CD14-positive monocyte (primary cell): ENCODE results near the gene CELF5. TPM values are rescaled to one million over a fixed set of nuclear protein-coding genes. Genes with fewer than 3 reads are reported as not detected.

ENCODE experiments used
- DNase-seq, 3 donors: peaks; one replicate each; pipeline ENCODE4 v3.0.0-alpha.2; 2011 to 2022
- H2AFZ ChIP-seq: 2 replicates; pipeline ENCODE4 v1.6.0; 2012; ENCODE audit warnings: mild to moderate bottlenecking, low read depth, low read length, inconsistent platforms; ENCODE audit not compliant: insufficient read depth, poor library complexity, severe bottlenecking
- H3K27ac ChIP-seq, 2 donors: 1 replicate in 1 of 2; 2 replicates in 1 of 2; pipeline ENCODE4 v1.5.1; 2012 to 2013; ENCODE audit warnings: low read length in 2 of 2, control low read depth in 1 of 2, inconsistent platforms in 1 of 2, low read depth in 1 of 2, mild to moderate bottlenecking in 1 of 2
- H3K27me3 ChIP-seq, 2 donors: one replicate each; pipeline versions ENCODE4 v1.6.0 to v1.6.1; 2011 to 2013; ENCODE audit warnings: low read length in 2 of 2; ENCODE audit not compliant: control insufficient read depth in 2 of 2, insufficient read depth in 2 of 2
- H3K36me3 ChIP-seq, 2 donors: replicated peaks in 1 of 2; 1 replicate in 1 of 2; 2 replicates in 1 of 2; pipeline versions ENCODE4 v1.5.1 to v1.6.1; 2012 to 2013; ENCODE audit warnings: low read length in 2 of 2, control low read depth in 1 of 2, inconsistent platforms in 1 of 2, mild to moderate bottlenecking in 1 of 2; ENCODE audit not compliant: insufficient read depth in 2 of 2, control insufficient read depth in 1 of 2
- H3K4me1 ChIP-seq, 2 donors: 1 replicate in 1 of 2; 2 replicates in 1 of 2; pipeline versions ENCODE4 v1.5.1 to v1.6.1; 2012 to 2013; ENCODE audit warnings: low read length in 2 of 2, control low read depth in 1 of 2, inconsistent platforms in 1 of 2, mild to moderate bottlenecking in 1 of 2, moderate library complexity in 1 of 2; ENCODE audit not compliant: insufficient read depth in 2 of 2, control insufficient read depth in 1 of 2
- H3K4me2 ChIP-seq: replicated peaks from 2 replicates; pipeline ENCODE3; 2012; ENCODE audit warnings: low read length, moderate library complexity, mild to moderate bottlenecking; ENCODE audit not compliant: poor library complexity, severe bottlenecking; ENCODE audit errors: extremely low read depth
- H3K4me3 ChIP-seq, 3 experiments: fragments of 200-600 bp in 1 of 3; sonication (generic) in 1 of 3; replicated peaks in 1 of 3; 1 replicate in 2 of 3; 2 replicates in 1 of 3; pipeline ENCODE4 v1.5.1; 2011 to 2013; ENCODE audit warnings: low read length in 3 of 3, mild to moderate bottlenecking in 3 of 3, control low read depth in 2 of 3, low read depth in 2 of 3, inconsistent platforms in 1 of 3, moderate library complexity in 1 of 3
- H3K79me2 ChIP-seq: 2 replicates; pipeline ENCODE4 v1.6.0; 2012; ENCODE audit warnings: mild to moderate bottlenecking, control low read depth, inconsistent platforms, low read length, moderate library complexity; ENCODE audit not compliant: insufficient read depth
- H3K9ac ChIP-seq: 2 replicates; pipeline ENCODE4 v1.6.0; 2017; ENCODE audit warnings: low read length, mild to moderate bottlenecking; ENCODE audit not compliant: insufficient read depth, poor library complexity, severe bottlenecking
- H3K9me3 ChIP-seq, 2 donors: replicated peaks in 1 of 2; 1 replicate in 1 of 2; 2 replicates in 1 of 2; pipeline versions ENCODE4 v1.5.1 to v1.6.1; 2012 to 2013; ENCODE audit warnings: low read length in 2 of 2, control low read depth in 1 of 2; ENCODE audit not compliant: control insufficient read depth in 1 of 2, insufficient read depth in 1 of 2
- H4K20me1 ChIP-seq: 2 replicates; pipeline ENCODE4 v1.6.0; 2012; ENCODE audit warnings: mild to moderate bottlenecking, low read length, control low read depth, moderate library complexity; ENCODE audit not compliant: insufficient read depth
- H3K27ac Mint-ChIP-seq, 7 donors: one replicate each; pipeline ENCODE4 v1.8.0; 2020; ENCODE audit warnings: mild to moderate bottlenecking in 7 of 7, mixed read lengths in 7 of 7, moderate library complexity in 6 of 7, inconsistent platforms in 2 of 7
- H3K27me3 Mint-ChIP-seq, 3 donors: one replicate each; pipeline ENCODE4 v1.8.0; 2021 to 2022; ENCODE audit warnings: low read depth in 3 of 3, mild to moderate bottlenecking in 3 of 3, mixed read lengths in 3 of 3, moderate library complexity in 3 of 3, inconsistent platforms in 1 of 3
- H3K36me3 Mint-ChIP-seq, 2 donors: one replicate each; pipeline ENCODE4 v1.8.0; 2020; ENCODE audit warnings: mixed read lengths in 2 of 2, inconsistent platforms in 1 of 2, mild to moderate bottlenecking in 1 of 2
- H3K4me1 Mint-ChIP-seq: one replicate; pipeline ENCODE4 v1.8.0; 2020; ENCODE audit warnings: mild to moderate bottlenecking, mixed read lengths
- H3K4me3 Mint-ChIP-seq, 2 donors: one replicate each; pipeline ENCODE4 v1.8.0; 2020; ENCODE audit warnings: mild to moderate bottlenecking in 2 of 2, mixed read lengths in 2 of 2, moderate library complexity in 1 of 2
- H3K9me3 Mint-ChIP-seq, 7 donors: one replicate each; pipeline ENCODE4 v1.8.0; 2020 to 2022; ENCODE audit warnings: mixed read lengths in 7 of 7, mild to moderate bottlenecking in 6 of 7, moderate library complexity in 6 of 7, inconsistent platforms in 2 of 7
- CTCF ChIP-seq: fragments of 200-600 bp; IDR thresholded peaks from one replicate; pipeline ENCODE4 v1.8.0; 2022; ENCODE audit warnings: antibody characterized with exemption, mild to moderate bottlenecking
- WGBS: methylation state at CpG from one replicate; pipeline ENCODE4 v1.1.5; 2013; ENCODE audit warnings: missing lambda C conversion rate; ENCODE audit not compliant: insufficient coverage; 5-methylcytosine and 5-hydroxymethylcytosine counted together
- intact Hi-C, 2 donors: fragments of 100-400 bp; cut with micrococcal nuclease; formaldehyde crosslinking; loops; one replicate each; pipeline versions ENCODE4 v1.15.0 to v1.15.1; 2023
- polyA plus RNA-seq, 3 donors: library from polyadenylated mRNA; depleted of rRNA in 1 of 3; unstranded in 2 of 3; stranded (reverse) in 1 of 3; fragments of 300-500 nt in 2 of 3; fragments of >200 nt in 1 of 3; fragmentation: Illumina TruSeq in 2 of 3; gene quantifications; 1 replicate in 2 of 3; 2 replicates in 1 of 3; pipeline ENCODE4 v1.2.3, GENCODE V29; 2012 to 2021

CELF5 gene
- polyA plus RNA-seq, 3 donors, result not detected

- H3K79me2 ChIP-seq, result no peaks in the 10 kb centered on the region
These were observed 90.7 kb downstream of the CELF5 start for GRCh38 chr19:3314962-3315675.

GRCh38 chr19:3315676-3315973 lies 91.2 kb downstream of the CELF5 start:
- H3K79me2 ChIP-seq, result no peaks in the 10 kb centered on the region
- no peak overlapping the region for H3K27ac ChIP-seq
- no peaks in the 10 kb centered on the region for H4K20me1 ChIP-seq
- DNase-seq, result no peak
- peaks cover 0 to 3% of the 10 kb centered on the region in 2 donors for H3K27me3 ChIP-seq
- intact Hi-C loops, result no loop called here
- H3K36me3 ChIP-seq, result no peaks in the 10 kb centered on the region
- Mint-ChIP-seq H3K4me1 (no peaks in the 10 kb centered on the region), H3K4me3 (no peak overlapping the region), H3K9me3 (no peaks in the 10 kb centered on the region), H3K36me3 (no peaks in the 10 kb centered on the region), H3K27me3 (peaks cover 10 to 35% (median 16%) of the 10 kb centered on the region in 3 donors), H3K27ac (no peak overlapping the region)
- H2AFZ ChIP-seq, result no peak overlapping the region
- no peaks in the 10 kb centered on the region for H3K4me1 ChIP-seq
- TF ChIP-seq CTCF, result no peak
- no peak overlapping the region for H3K4me2 ChIP-seq
- no peaks in the 10 kb centered on the region for H3K9me3 ChIP-seq
- no peak overlapping the region for H3K4me3 ChIP-seq
- no peak overlapping the region for H3K9ac ChIP-seq
- WGBS, result 90% methylated on average over 7 of the region's 7 CpGs

More at GRCh38 chr19:3314962-3315675, 90.7 kb downstream of the CELF5 start:
- WGBS, result 87% methylated on average over 30 of the region's 30 CpGs
- Histone ChIP-seq H3K4me1 (no peaks in the 10 kb centered on the region), H4K20me1 (no peaks in the 10 kb centered on the region), H3K36me3 (no peaks in the 10 kb centered on the region), H3K27ac (no peak overlapping the region), H2AFZ (no peak overlapping the region), H3K4me2 (no peak overlapping the region), H3K27me3 (peaks cover 0 to 3% of the 10 kb centered on the region in 2 donors), H3K9me3 (no peaks in the 10 kb centered on the region), H3K4me3 (no peak overlapping the region), H3K9ac (no peak overlapping the region)
- no peak for DNase-seq
- H3K4me3 Mint-ChIP-seq, result no peak overlapping the region
- no peak for TF ChIP-seq CTCF
- H3K27ac Mint-ChIP-seq, result no peak overlapping the region
- H3K4me1 Mint-ChIP-seq, result no peaks in the 10 kb centered on the region
- H3K9me3 Mint-ChIP-seq, result no peaks in the 10 kb centered on the region
- intact Hi-C loops, result no loop called here
- peaks cover 14 to 37% (median 16%) of the 10 kb centered on the region in 3 donors for H3K27me3 Mint-ChIP-seq
- no peaks in the 10 kb centered on the region for H3K36me3 Mint-ChIP-seq
